Neuronal stem cell (in vitro differentiated cells): ENCODE results near the gene SNX33.
A peak's percentile ranks its signal among the peaks of the same experiment; 100 is the strongest.
"Not testable (repeated sequence)": the region's sequence is repeated elsewhere in the genome, so short reads cannot be mapped to it uniquely, and the experiment has no call there.

Source experiments
- DNase-seq: peaks from one replicate; pipeline ENCODE4 v3.0.0-alpha.2; 2013; ENCODE audit warnings: low spot score
- H2AFZ ChIP-seq: one replicate; pipeline ENCODE4 v1.6.1; 2013; ENCODE audit warnings: mild to moderate bottlenecking, low read length, inconsistent platforms
- H2AK5ac ChIP-seq: 2 replicates; pipeline ENCODE4 v1.6.1; 2013; ENCODE audit warnings: low read depth, mild to moderate bottlenecking, inconsistent platforms, low read length, moderate library complexity, mixed read lengths
- H2BK120ac ChIP-seq: 2 replicates; pipeline ENCODE4 v1.6.1; 2013; ENCODE audit warnings: low read depth, mild to moderate bottlenecking, inconsistent platforms, low read length, moderate library complexity, mixed read lengths
- H2BK12ac ChIP-seq: one replicate; pipeline ENCODE4 v1.6.1; 2013; ENCODE audit warnings: low read length, inconsistent platforms
- H2BK15ac ChIP-seq: 2 replicates; pipeline ENCODE4 v1.6.1; 2013; ENCODE audit warnings: mild to moderate bottlenecking, low read length, inconsistent platforms, mixed read lengths
- H2BK5ac ChIP-seq: one replicate; pipeline ENCODE4 v1.6.1; 2013; ENCODE audit warnings: inconsistent platforms, mild to moderate bottlenecking, low read length, moderate library complexity
- H3K14ac ChIP-seq: one replicate; pipeline ENCODE4 v1.6.1; 2013; ENCODE audit warnings: low read length, inconsistent platforms
- H3K18ac ChIP-seq: 2 replicates; pipeline ENCODE4 v1.6.1; 2013; ENCODE audit warnings: low read length, inconsistent platforms
- H3K23ac ChIP-seq: 2 replicates; pipeline ENCODE4 v1.6.1; 2013; ENCODE audit warnings: low read depth, mild to moderate bottlenecking, mixed read lengths, low read length, inconsistent platforms; ENCODE audit not compliant: poor library complexity
- H3K27ac ChIP-seq: replicated peaks from 3 replicates; pipeline ENCODE4 v1.5.1; 2013; ENCODE audit warnings: low read length, inconsistent platforms
- H3K27me3 ChIP-seq, 3 experiments: 2 replicates each; pipeline ENCODE4 v1.6.1; 2013; ENCODE audit warnings: low read length in 3 of 3, mild to moderate bottlenecking in 2 of 3, inconsistent platforms in 1 of 3, low read depth in 1 of 3, mixed read lengths in 1 of 3, moderate library complexity in 1 of 3; ENCODE audit not compliant: control insufficient read depth in 3 of 3, insufficient read depth in 3 of 3
- H3K36me3 ChIP-seq, 2 donors: replicated peaks in 1 of 2; 2 replicates each; pipeline ENCODE4 v1.6.1; 2013; ENCODE audit warnings: low read length in 2 of 2; ENCODE audit not compliant: control insufficient read depth in 2 of 2, insufficient read depth in 2 of 2
- H3K4ac ChIP-seq: 2 replicates; pipeline ENCODE4 v1.6.1; 2013; ENCODE audit warnings: inconsistent platforms, mild to moderate bottlenecking, low read length, moderate library complexity
- H3K4me1 ChIP-seq, 2 donors: 1 replicate in 1 of 2; 2 replicates in 1 of 2; pipeline ENCODE4 v1.6.1; 2013; ENCODE audit warnings: low read length in 2 of 2, low read depth in 1 of 2; ENCODE audit not compliant: control insufficient read depth in 2 of 2, insufficient read depth in 1 of 2
- H3K4me2 ChIP-seq: one replicate; pipeline ENCODE4 v1.6.1; 2013; ENCODE audit warnings: mild to moderate bottlenecking, low read length, inconsistent platforms; ENCODE audit not compliant: insufficient read depth, poor library complexity, severe bottlenecking
- H3K4me3 ChIP-seq, 2 donors: 2 replicates each; pipeline ENCODE4 v1.5.1; 2013; ENCODE audit warnings: low read length in 2 of 2, mild to moderate bottlenecking in 2 of 2, inconsistent platforms in 1 of 2, moderate library complexity in 1 of 2
- H3K79me1 ChIP-seq: one replicate; pipeline ENCODE4 v1.6.1; 2013; ENCODE audit warnings: low read depth, mild to moderate bottlenecking, inconsistent platforms, low read length, moderate library complexity
- H3K9ac ChIP-seq: one replicate; pipeline ENCODE4 v1.6.1; 2013; ENCODE audit warnings: mild to moderate bottlenecking, low read depth, low read length, inconsistent platforms; ENCODE audit not compliant: poor library complexity
- H3K9me3 ChIP-seq, 2 donors: replicated peaks in 1 of 2; 2 replicates each; pipeline versions ENCODE3 to v1.6.1; 2013; ENCODE audit warnings: low read length in 2 of 2, mild to moderate bottlenecking in 2 of 2, inconsistent platforms in 1 of 2, low read depth in 1 of 2, mixed read lengths in 1 of 2, moderate library complexity in 1 of 2; ENCODE audit not compliant: control insufficient read depth in 2 of 2, insufficient read depth in 1 of 2
- H4K8ac ChIP-seq: one replicate; pipeline ENCODE4 v1.6.1; 2013; ENCODE audit warnings: low read depth, mild to moderate bottlenecking, inconsistent platforms, low read length, moderate library complexity
- H4K91ac ChIP-seq: one replicate; pipeline ENCODE4 v1.6.1; 2013; ENCODE audit warnings: low read length, low read depth, mild to moderate bottlenecking, inconsistent platforms; ENCODE audit not compliant: poor library complexity
- WGBS, 2 donors: extraction: QIAGEN DNeasy Blood & Tissue Kit; methylation state at CpG; one replicate each; pipeline ENCODE4 v1.1.7; 2013; ENCODE audit warnings: missing lambda C conversion rate in 2 of 2, mixed read lengths in 1 of 2; ENCODE audit not compliant: insufficient read length in 2 of 2, insufficient replicate concordance in 1 of 2; ENCODE audit errors: extremely low coverage in 2 of 2; 5-methylcytosine and 5-hydroxymethylcytosine counted together

The SNX33 gene

GRCh38 chr15:75678324-75678690 lies 30.6 kb downstream of the SNX33 start:
- not testable (repeated sequence) for H3K23ac ChIP-seq, H3K4ac ChIP-seq, H4K91ac ChIP-seq, H3K79me1 ChIP-seq, H2BK5ac ChIP-seq, H2AFZ ChIP-seq, H4K8ac ChIP-seq, H2AK5ac ChIP-seq, H3K27ac ChIP-seq, H3K27me3 ChIP-seq, DNase-seq, H2BK15ac ChIP-seq, H3K36me3 ChIP-seq, H3K9me3 ChIP-seq, H2BK120ac ChIP-seq, H3K4me3 ChIP-seq, H3K4me2 ChIP-seq, H3K14ac ChIP-seq, H3K18ac ChIP-seq, H2BK12ac ChIP-seq, H3K9ac ChIP-seq
- WGBS, 2 donors = no CpG with 5 or more reads among the region's 6 CpGs
- peaks cover 10 to 15% of the 10 kb centered on the region in 2 donors for H3K4me1 ChIP-seq

GRCh38 chr15:75680007-75680789 lies 32.5 kb downstream of the SNX33 start:
- no peaks in the 10 kb centered on the region for H3K36me3 ChIP-seq
- no peak overlapping the region for H2BK15ac ChIP-seq
- H3K9ac ChIP-seq = no peak overlapping the region
- no peaks in the 10 kb centered on the region for H3K79me1 ChIP-seq
- H2BK120ac ChIP-seq = no peak overlapping the region
- no peak overlapping the region for H2BK12ac ChIP-seq
- no peak overlapping the region for H3K18ac ChIP-seq
- H2BK5ac ChIP-seq = no peak overlapping the region
- no peak overlapping the region for H4K91ac ChIP-seq
- peak overlapping the region; percentile 86 for H2AK5ac ChIP-seq
- H3K4ac ChIP-seq = no peak overlapping the region
- no CpG with 5 or more reads among the region's 11 CpGs for WGBS, 2 donors
- H4K8ac ChIP-seq = no peak overlapping the region
- H3K14ac ChIP-seq = no peak overlapping the region
- H3K23ac ChIP-seq = no peak overlapping the region
- peak overlapping the region; percentile 15 for H2AFZ ChIP-seq
- H3K27ac ChIP-seq = no peak overlapping the region
- DNase-seq = no peak
- no peaks in the 10 kb centered on the region for H3K9me3 ChIP-seq
- no peak overlapping the region for H3K4me3 ChIP-seq
- peaks cover 13 to 15% of the 10 kb centered on the region in 2 donors for H3K4me1 ChIP-seq
- H3K4me2 ChIP-seq = no peak overlapping the region
- no peaks in the 10 kb centered on the region for H3K27me3 ChIP-seq

- peak overlapping the region; percentile 82 for H4K8ac ChIP-seq
- peak overlapping the region; percentile 30 for H3K9ac ChIP-seq
- peaks cover 9 to 10% of the 10 kb centered on the region in 2 donors for H3K4me1 ChIP-seq
- no peaks in the 10 kb centered on the region for H3K36me3 ChIP-seq
- H3K9me3 ChIP-seq = no peaks in the 10 kb centered on the region
- no peak overlapping the region for H3K23ac ChIP-seq
- peak overlapping the region; percentile 27 for H3K18ac ChIP-seq
- H3K27ac ChIP-seq = no peak overlapping the region
- no CpG with 5 or more reads among the region's 40 CpGs for WGBS, 2 donors
- H3K4me2 ChIP-seq = no peak overlapping the region
- H2AK5ac ChIP-seq = peak overlapping the region; percentile 33
- H3K27me3 ChIP-seq = no peaks in the 10 kb centered on the region
- peak overlapping the region; percentile 37 for H2BK15ac ChIP-seq
- no peak overlapping the region for H3K4me3 ChIP-seq
- H3K4ac ChIP-seq = no peak overlapping the region
- peak overlapping the region; percentile 41 for H2BK12ac ChIP-seq
- H4K91ac ChIP-seq = no peak overlapping the region
- H2BK5ac ChIP-seq = no peak overlapping the region
- no peaks in the 10 kb centered on the region for H3K79me1 ChIP-seq
- no peak overlapping the region for H2AFZ ChIP-seq
- DNase-seq = no peak
- H3K14ac ChIP-seq = no peak overlapping the region
- no peak overlapping the region for H2BK120ac ChIP-seq
Observed at GRCh38 chr15:75682181-75683135, 34.7 kb downstream of the SNX33 start.
